ENCODE measurements around the gene EXOC6. TPM values are rescaled to one million over a fixed set of nuclear protein-coding genes. Genes with fewer than 3 reads are reported as not detected.

Gene EXOC6
- total RNA-seq, 4 donors from 2014 or later, result 5.9 to 16.6 (median 11.2) TPM

- Histone ChIP-seq H3K9me3 (no peaks in the 10 kb centered on the region), H3K27me3 (peaks cover 0 to 3% of the 10 kb centered on the region in 2 donors), H3K27ac (no peak overlapping the region), H3K4me1 (no peaks in the 10 kb centered on the region), H3K4me3 (no peak overlapping the region), H3K36me3 (peaks cover 0 to 14% (median 0%) of the 10 kb centered on the region in 3 donors)
- TF ChIP-seq POLR2A (IDR thresholded peaks at IDR 0.05) (no peak), EP300 (IDR thresholded peaks at IDR 0.05) (no peak), CTCF (IDR thresholded peaks at IDR 0.05) (no peak)
- WGBS, 2 donors, result 86 to 88% methylated on average over 3 of the region's 3 CpGs
- no peak for DNase-seq (ENCODE audit: low spot score in 2 of 2)
Measured at GRCh38 chr10:93054486-93054885, 206.2 kb downstream of the EXOC6 start.

- no peak for DNase-seq (ENCODE audit: low spot score in 2 of 2)
- no peak for TF ChIP-seq CTCF (IDR thresholded peaks at IDR 0.05)
- Histone ChIP-seq H3K36me3 (peaks cover 0 to 24% (median 0%) of the 10 kb centered on the region in 3 donors), H3K4me1 (peaks cover 0 to 33% (median 12%) of the 10 kb centered on the region in 4 donors), H3K9me3 (no peaks in the 10 kb centered on the region), H3K27me3 (peaks cover 0 to 40% of the 10 kb centered on the region in 2 donors), H3K4me3 (no peak overlapping the region), H3K27ac (no peak overlapping the region)
- WGBS, 2 donors, result 94 to 95% methylated on average over 3 of the region's 3 CpGs
Measured at GRCh38 chr10:93058139-93058538, 209.8 kb downstream of the EXOC6 start.

- 39 to 43% methylated on average over 57 to 64 of the region's 67 CpGs for WGBS, 2 donors
- no peaks in the 10 kb centered on the region for H3K9me3 ChIP-seq
- peaks cover 0 to 24% (median 0%) of the 10 kb centered on the region in 3 donors for H3K36me3 ChIP-seq
- no peak for DNase-seq (ENCODE audit: low spot score in 2 of 2)
- peaks cover 0 to 61% of the 10 kb centered on the region in 2 donors for H3K27me3 ChIP-seq
- no peak within 1 kb of the TSS for H3K27ac ChIP-seq
- H3K4me1 ChIP-seq, result peaks cover 0 to 35% (median 12%) of the 10 kb centered on the region in 4 donors
- no peak within 1 kb of the TSS for H3K4me3 ChIP-seq
- no peak for TF ChIP-seq EP300 (IDR thresholded peaks at IDR 0.05)
- TF ChIP-seq POLR2A (IDR thresholded peaks at IDR 0.05), result no peak
- TF ChIP-seq CTCF (IDR thresholded peaks at IDR 0.05), result no peak
Measured at GRCh38 chr10:93059975-93060886, 211.9 kb downstream of the EXOC6 start, which contains the start of gene CYP26C1. CYP26C1 (plus strand) TSS chr10:93060798; CDS start chr10:93061264, 466 bp downstream.

- H3K9me3 ChIP-seq, result no peaks in the 10 kb centered on the region
- DNase-seq (ENCODE audit: low spot score in 2 of 2), result no peak
- peaks cover 0 to 69% of the 10 kb centered on the region in 2 donors for H3K27me3 ChIP-seq
- H3K4me1 ChIP-seq, result peaks cover 0 to 40% (median 12%) of the 10 kb centered on the region in 4 donors
- TF ChIP-seq POLR2A (IDR thresholded peaks at IDR 0.05) (no peak), EP300 (IDR thresholded peaks at IDR 0.05) (no peak), CTCF (IDR thresholded peaks at IDR 0.05) (no peak)
- H3K36me3 ChIP-seq, result peaks cover 0 to 24% (median 0%) of the 10 kb centered on the region in 3 donors
- H3K27ac ChIP-seq, result no peak overlapping the region
- 39 to 44% methylated on average over 37 to 45 of the region's 45 CpGs for WGBS, 2 donors
- no peak overlapping the region for H3K4me3 ChIP-seq
Measured at GRCh38 chr10:93060887-93061593, 212.7 kb downstream of the EXOC6 start.
